OCI-LY7 (cell line): ENCODE measurements around the gene CLTRN.

Experiments
- EZH2phosphoT487 ChIP-seq: fragments of 200-600 bp; sonication (generic); IDR thresholded peaks from 2 replicates; pipeline ENCODE4 v1.6.1; 2018; ENCODE audit warnings: low read depth, borderline replicate concordance, mild to moderate bottlenecking, mixed run types, antibody characterized with exemption, low read length, moderate library complexity, mixed read lengths
- TF ChIP-seq, protein P1 (sequence below): fragments of 200-600 bp; sonication (generic); conservative IDR thresholded peaks from 2 replicates; pipeline ENCODE4 v1.5.1; 2014; ENCODE audit warnings: mild to moderate bottlenecking, antibody characterized with exemption, low read length, moderate library complexity, mixed read lengths

DNA sequence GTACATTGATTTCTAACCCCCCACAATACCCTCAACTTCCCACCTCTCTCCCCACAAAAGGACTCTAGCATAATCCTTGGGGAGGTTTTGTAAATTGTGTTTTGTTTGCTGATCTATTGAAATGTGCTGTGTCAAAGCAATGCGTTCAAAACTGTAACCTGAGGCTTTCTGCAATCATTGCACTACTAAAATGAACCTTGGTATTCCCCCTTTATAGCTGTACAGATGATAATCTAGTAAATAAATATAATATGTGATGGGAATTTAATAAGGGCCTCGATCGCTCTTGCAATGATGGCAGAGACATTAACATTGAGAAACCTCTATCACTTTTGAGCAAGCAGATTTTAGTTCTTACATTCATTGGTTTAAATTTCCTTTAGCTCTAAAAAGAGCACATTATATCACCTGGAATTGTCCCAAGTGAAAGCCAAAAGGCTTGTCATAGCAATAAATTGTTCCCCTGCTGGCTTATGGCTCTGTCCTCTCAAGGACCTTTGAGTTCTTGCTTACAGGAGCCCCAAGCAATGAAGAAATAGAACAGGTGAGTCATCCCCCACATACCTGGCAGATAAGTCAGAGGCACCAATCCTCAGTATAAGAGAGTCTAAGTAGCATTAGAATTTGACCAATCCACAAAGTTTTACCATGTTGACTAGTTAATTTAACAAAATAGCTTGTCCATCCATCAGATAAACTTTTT is 45.4 kb downstream of the CLTRN start:
- TF ChIP-seq, protein P1, sequence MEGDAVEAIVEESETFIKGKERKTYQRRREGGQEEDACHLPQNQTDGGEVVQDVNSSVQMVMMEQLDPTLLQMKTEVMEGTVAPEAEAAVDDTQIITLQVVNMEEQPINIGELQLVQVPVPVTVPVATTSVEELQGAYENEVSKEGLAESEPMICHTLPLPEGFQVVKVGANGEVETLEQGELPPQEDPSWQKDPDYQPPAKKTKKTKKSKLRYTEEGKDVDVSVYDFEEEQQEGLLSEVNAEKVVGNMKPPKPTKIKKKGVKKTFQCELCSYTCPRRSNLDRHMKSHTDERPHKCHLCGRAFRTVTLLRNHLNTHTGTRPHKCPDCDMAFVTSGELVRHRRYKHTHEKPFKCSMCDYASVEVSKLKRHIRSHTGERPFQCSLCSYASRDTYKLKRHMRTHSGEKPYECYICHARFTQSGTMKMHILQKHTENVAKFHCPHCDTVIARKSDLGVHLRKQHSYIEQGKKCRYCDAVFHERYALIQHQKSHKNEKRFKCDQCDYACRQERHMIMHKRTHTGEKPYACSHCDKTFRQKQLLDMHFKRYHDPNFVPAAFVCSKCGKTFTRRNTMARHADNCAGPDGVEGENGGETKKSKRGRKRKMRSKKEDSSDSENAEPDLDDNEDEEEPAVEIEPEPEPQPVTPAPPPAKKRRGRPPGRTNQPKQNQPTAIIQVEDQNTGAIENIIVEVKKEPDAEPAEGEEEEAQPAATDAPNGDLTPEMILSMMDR, result no peak
- TF ChIP-seq EZH2phosphoT487, result no peak
